GM18907 (cell line): Measurements from ENCODE around the gene TUBA1A.
"Not testable (repeated sequence)": the region's sequence is repeated elsewhere in the genome, so short reads cannot be mapped to it uniquely, and the experiment has no call there.

ENCODE experiments used
- ATAC-seq: cut with Tn5 transposase; IDR thresholded peaks from one replicate; pipeline ENCODE4 v1.9.1; 2021; ENCODE audit warnings: mild to moderate bottlenecking, moderate library complexity; ENCODE audit not compliant: unreplicated experiment

The TUBA1A gene

DNA sequence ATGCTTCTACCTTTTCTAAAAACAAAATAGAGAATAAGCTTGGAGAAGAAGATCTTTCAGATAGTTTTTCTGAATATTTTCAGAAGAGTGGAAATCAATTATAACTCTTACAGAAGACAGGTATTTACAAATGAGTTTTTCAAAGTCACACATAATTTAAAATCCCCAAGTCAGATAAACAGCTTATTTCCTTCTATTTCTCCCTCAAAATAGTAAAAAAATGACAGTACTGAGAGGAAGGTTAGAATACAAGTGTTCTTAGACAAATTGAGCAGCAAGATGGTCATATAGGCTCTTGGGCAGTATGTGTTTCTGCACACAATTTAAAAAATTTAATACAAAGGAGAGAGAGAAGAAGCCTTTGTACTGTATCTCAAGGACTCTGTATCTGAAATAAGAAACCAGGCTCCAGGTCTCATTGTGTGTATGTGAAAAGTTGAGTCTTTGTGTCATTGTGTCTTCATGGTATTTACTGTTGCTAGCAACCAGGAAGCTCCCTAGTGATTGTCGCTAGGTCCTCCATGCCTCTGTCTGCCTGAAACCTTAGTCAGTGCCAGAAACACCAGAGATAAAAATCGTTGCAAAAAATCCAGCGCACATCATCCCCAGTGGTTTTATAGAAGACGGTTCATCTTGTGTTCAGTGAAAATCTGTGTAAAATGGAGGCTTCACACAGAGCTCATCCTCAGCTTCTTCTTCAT is 12.9 kb upstream of the TUBA1A start:
- no peak for ATAC-seq

DNA sequence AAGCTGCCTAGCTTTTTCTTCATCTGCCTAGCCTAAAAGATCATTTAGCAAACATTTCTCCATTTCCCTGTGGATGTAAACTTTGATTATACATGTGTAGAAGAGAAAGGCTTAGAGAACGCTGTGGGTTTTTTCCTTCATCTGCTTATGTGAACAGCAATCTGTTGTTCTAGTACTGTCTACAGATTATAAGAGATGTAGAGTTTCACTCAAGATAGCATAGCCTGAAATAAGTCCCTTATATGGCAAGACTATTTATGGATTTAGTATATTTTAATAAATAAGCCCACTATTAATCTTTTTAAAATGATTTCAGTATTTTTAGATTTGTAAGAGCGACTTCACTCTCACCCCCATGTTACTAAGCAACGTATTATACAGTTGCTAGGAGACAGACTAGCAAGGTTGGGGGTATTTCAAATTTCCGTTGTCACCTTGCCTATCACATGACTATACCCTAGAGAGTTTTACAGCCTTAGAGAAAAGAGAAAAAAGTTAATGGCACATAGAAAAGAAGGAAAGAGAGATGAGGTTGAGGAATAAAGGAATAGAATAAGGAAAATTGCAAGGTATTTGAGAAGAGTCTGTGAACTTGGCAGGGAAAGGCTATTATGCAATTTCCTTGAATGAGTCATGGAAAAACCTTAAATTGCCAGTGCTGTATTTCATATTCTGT is 12.2 kb upstream of the TUBA1A start:
- ATAC-seq = no peak

DNA sequence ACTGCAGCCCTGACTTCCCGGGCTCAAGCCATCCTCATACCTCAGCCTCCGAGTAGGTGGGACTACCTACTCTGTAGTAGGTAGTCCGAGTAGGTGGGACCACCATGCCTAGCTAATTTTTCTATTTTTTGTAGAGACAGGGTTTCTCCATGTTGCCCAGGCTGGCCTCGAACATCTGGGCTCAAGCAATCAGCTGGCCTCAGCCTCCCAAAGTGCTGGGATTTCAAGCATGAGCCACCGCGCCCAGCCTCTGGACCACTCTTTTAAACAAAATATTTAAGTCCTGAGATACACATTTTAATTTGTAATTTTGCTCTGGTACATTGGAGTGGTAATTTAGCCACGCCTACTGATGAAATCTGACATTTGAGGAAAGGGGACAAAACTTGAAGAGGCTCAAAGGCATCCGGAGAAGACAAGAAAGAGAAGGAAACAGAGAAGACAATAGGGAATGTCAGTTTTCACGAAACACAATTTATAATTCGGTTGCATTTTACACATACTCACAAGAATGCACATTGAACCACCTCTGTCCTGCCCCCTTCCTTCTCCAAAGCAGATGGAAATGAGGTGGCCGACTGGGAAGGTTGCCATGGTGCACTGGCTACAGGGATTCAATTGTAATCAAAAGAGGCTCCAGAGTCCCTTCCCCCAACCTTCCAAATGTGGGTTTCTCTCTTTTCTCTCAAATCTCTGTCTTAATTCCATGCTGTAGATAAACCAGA is 9.7 kb upstream of the TUBA1A start:
- no peak for ATAC-seq

DNA sequence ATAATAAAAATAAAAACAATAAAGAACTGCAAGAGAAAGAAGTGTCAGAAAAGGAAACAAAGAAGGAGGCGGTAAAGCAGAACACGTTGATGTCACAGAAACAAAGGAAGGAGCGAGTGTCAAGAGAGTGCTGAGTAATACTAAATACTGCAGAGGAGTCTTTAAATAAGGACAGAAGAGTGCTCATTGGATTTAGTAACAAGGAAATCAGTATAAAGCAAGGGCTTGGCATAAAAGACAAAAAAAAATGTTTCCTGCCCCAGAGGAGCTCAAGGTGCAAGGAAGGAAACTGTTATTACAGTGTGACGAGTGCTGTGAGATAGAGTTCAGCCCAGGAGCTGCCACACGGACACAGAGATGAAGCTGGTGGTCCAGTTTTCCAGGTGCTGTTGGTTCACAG is 8.4 kb upstream of the TUBA1A start:
- ATAC-seq = no peak

DNA sequence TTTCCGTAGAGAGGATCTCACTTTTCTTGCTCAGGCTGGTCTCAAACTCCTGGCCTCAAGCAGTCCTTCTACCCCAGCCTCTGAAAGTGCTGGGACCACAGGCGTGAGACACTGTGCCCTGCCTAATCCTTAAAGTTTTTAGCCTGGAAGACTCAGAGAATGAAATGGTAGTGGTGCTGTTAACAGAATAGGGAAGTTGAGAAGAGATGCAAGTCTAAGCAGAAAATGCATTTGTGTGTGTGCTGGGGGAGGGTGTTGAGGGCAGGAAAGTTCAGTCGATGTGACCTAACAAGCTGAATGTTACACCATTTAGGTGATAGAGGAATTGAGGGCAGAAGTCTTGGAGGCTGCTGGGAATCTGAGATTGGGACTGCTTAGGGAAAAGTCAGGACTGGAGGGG is 6.9 kb upstream of the TUBA1A start:
- no peak for ATAC-seq

DNA sequence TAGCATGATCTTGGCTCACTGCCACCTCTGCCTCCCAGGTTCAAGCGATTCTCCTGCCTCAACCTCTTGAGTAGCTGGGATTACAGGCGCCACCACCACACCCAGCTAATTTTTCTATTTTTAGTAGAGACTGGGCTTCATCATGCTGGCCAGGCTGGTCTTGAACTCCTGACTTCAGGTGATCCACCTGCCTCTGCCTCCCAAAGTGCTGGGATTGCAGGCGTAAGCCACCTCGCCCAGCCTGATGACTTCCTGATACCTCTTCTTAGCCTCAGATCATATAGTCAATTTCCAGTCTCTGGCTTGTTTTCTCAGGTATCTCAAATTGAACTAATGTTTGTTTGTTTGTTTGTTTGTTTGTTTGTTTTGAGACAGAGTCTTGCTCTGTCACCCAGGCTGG is 4.9 kb upstream of the TUBA1A start:
- ATAC-seq = not testable (repeated sequence)

DNA sequence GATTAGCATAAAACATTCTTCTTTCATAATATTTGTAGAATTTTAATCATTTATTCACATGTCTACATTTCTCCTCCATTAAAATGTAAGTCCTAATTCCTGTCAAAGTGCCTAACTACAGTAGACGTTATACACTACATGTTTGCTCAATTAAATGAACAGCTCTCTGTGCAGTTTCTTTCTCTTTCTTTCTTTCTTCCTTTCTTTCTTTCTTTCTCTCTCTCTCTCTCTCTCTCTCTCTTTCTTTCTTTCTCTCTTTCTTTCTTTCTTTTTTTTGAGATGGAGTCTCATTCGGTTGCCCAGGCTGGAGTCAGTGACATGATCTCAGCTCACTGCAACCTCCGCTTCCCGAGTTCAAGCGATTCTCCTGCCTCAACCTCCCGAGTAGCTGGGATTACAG is 2.6 kb upstream of the TUBA1A start:
- ATAC-seq = not testable (repeated sequence)

DNA sequence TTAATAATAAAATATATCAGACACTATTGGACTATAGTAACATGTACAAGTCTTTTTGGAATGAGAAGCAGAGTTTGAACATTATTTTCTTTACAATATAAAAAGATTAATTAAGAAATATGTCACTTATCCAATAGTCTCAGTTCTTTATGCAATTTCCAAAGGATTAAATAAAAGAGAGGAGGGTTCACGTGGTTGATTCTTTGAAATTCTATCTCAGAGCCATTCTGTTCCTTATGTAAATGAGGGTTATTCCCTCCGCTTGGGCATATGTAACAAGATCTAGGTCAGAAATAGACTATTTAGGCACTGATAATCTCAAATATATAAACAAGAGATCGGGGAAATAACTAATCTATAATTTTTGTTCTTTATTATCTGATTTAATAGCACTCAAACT is 2.1 kb upstream of the TUBA1A start:
- ATAC-seq = no peak

DNA sequence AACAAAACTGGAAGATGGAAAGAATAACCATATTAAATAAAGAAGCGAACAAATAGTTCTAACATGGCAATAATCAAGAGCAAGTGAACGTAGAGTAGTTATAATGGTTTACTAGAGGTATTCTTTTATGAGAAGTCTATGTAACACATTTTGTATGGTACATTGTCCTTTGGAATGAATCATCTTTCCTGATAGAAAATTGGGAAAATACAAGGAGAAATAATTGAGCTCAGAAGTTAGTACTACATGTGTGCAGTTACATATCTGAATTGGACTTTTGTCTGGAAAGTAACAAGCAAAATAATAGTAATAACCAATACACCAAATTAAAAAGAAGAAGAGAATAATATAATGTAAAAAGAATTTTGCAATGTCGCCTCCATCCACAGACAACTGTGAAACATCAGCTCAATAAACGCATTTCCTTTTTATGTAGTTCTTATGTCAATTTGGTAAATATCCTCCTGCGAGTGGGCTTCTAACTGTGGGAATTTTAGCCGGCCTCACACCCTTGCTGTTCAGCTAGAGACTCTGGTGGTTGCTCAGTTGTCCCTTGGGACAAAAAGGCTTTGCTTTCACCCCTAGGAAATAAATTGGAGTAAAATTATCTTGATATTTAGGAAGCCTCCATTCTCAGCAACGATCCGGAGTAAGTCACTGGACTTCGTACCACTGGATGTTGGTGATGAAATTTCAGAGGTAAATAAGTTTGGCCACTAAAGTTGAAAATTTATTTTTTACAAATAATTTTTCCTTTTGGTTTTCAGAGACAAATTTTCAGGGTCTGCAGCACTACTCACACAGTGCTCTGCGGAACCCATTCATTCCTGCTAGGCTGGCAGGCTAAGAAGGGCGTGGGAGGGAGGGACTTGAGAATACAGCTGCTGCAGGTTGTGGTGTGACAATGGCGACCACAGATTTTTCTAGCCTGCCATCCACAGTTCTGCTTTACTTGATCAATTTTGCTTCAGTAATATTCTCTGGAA is 1.1 kb upstream of the TUBA1A start:
- no peak for ATAC-seq

DNA sequence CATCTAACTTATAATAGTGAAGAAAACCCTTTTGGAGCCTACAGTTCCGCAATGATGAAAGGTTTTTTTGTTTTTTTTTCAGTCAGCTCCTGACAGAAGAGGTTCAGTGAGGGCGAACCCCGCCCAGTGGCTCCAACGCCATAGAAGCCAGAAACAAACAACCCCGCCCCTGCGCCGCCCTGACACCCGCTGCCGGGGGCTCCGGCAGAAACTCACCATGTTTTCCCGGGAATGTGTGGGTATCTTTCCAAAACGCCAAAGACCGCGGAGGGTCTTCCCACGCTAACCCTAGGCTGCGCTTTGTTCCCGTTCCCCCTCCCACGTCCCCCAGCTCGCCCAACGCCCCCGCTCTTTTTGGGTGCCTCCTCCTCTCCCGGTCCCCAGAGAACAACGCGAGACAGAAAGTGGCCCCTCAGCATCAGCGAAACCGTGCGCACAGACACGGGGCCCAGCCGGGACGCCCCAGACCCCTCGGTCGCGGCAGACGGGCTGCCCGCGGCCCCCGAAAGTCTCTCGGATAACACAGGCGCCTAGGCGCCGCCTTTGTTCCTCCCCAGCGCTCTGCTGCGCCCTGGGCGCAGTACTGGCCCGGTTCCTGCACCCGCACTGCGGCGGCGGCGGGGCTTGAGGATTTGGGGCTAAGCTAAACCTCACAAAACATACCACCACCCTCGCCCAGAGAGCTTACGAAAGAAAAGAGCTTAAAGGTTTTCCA is 522 bp downstream of the TUBA1A start:
- ATAC-seq = peak; percentile 44

DNA sequence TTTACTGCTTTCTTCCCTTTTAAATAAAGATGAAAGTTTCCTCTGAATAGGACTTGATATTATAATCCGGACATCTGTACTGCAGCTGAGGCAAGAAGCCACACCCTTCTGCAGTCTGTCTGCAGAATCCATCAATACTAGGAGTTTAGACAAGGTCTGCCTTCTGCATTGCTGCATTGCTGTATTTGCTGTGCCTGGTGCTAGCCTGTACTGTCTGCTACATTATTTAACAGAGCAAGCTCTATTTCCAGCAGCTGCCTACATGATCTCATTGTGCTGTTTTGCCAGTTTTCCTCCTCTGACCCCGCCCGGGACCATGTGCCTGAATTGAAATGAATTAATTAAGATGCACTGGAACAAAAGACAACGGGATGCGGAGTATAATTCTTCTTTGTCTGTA is 1.7 kb downstream of the TUBA1A start:
- no peak for ATAC-seq

DNA sequence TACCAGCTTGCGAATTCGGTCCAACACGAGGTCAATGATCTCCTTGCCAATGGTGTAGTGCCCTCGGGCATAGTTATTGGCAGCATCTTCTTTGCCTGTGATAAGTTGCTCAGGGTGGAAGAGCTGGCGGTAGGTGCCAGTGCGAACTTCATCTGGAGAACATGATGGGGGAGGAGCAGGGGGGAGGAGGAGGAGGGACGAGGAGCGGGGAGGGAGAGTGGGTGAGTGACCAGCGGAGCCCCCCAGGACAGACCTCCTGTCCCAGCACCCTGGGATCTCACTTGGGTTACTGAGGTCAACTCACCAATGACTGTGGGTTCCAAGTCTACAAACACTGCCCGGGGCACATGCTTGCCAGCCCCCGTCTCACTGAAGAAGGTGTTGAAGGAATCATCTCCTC is 2.6 kb downstream of the TUBA1A start:
- ATAC-seq = not testable (repeated sequence)

DNA sequence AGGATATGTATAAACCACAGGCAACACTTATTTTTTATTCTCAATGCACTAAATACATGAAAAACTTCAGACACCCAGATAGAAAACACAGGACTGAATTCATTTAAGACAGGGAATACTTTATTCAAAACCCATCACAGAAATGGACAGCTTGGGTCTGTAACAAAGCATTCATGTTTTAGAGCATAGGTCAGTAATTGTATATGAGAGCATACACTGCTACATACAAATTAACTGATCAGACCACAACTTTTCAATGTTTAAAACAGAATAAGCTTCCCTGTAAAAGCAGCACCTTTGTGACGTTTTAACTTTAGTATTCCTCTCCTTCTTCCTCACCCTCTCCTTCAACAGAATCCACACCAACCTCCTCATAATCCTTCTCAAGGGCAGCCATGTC is 4.2 kb downstream of the TUBA1A start:
- not testable (repeated sequence) for ATAC-seq

DNA sequence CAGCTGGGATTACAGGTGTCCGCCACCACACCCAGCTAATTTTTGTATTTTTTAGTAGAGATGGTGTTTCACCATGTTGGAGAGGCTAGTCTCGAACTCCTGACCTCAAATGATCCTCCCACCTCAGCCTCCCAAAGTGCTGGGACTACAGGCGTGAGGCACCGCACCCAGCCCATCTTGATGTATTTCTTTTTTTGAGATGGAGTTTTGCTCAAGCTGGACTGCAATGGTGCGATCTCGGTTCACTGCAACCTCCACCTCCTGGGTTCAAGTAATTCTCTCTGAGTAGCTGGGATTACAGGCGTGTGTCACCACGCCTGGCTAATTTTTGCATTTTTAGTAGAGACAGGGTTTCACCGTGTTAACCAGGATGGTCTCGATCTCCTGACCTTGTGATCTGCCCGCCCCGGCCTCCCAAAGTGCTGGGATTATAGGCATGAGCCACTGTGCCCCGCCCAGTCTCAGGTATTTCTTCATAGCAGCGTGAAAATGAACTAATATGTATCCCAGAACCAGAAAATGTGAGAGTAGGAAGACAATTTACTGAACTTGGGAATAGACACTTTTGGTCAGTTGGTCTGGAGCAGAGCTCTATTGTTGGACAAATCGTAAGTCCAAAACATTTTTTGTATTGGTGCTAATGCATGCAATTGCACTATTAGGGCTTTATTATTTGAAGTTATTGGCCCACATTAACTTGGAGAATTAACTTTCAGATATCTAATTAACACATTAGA is 5.5 kb downstream of the TUBA1A start:
- ATAC-seq = not testable (repeated sequence)

DNA sequence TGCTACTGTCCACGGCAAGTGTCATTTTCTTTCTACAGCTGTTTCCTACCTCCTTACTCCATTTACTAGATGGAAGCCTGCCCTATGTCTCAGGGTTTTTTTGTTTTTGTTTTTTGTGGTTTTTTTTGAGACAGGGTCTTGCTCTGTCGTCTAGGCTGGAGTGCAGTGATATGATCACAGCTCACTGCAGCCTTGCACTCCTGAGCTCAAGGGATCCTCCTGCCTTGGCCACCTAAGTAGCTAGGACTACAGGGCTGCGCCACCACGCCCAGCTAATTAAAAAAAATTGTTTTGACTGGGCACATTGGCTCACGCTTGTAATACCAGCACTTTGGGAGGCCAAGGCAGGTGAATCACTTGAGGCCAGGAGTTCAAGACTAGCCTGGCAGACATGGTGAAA is 14.7 kb downstream of the TUBA1A start:
- no peak for ATAC-seq

DNA sequence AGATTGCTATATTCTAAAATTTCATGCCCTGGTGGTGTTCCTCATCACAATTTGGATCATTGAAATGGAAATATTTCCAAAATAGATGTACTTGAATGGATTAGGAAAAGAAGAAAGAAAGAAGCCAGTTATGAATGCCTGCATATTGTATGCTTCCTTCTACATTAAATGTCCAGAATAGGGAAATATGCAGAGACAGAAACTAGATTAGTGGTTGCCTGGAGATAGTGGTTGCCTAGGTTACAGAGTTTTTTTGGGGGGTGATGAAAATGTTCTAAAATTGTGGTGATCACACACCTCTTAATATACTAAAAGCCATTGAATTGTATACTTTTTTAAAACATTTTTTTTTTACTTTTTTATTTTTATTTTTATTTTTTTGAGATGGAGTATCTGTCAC is 18.0 kb downstream of the TUBA1A start:
- no peak for ATAC-seq

DNA sequence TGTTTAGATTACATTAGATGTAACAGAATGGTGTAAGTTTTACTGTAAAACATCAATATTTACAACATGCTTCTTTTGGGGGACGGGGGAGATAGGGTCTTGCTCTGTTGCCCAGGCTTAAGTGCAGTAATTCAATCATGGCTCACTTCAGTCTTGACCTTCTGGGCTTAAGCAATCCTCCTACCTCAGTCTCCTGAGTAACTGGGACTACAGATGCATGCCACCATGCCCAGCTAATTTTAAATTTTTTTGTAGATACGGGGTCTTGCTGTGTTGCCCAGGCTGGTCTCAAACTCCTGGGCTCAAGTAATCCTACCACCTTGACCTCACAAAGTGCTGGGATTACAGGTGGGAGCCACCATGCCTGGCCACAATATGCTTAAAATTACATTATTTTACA is 23.8 kb downstream of the TUBA1A start:
- ATAC-seq = no peak

DNA sequence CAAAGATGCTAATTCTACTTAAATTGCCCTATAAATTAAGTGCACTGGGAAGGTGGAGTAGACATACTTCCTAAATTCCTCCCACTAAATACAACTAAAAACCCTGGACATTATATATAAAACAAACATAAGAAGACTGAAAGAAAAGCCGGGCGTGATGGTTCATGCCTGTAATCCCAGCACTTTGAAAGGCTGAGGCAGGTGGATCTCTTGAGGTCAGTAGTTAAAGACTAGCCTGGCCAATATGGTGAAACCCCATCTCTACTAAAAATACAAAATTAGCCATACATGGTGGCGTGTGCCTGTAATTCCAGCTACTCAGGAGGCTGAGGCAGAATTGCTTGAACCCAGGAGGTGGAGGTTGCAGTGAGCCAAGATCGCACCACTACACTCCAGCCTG is 27.0 kb downstream of the TUBA1A start:
- ATAC-seq = not testable (repeated sequence)

DNA sequence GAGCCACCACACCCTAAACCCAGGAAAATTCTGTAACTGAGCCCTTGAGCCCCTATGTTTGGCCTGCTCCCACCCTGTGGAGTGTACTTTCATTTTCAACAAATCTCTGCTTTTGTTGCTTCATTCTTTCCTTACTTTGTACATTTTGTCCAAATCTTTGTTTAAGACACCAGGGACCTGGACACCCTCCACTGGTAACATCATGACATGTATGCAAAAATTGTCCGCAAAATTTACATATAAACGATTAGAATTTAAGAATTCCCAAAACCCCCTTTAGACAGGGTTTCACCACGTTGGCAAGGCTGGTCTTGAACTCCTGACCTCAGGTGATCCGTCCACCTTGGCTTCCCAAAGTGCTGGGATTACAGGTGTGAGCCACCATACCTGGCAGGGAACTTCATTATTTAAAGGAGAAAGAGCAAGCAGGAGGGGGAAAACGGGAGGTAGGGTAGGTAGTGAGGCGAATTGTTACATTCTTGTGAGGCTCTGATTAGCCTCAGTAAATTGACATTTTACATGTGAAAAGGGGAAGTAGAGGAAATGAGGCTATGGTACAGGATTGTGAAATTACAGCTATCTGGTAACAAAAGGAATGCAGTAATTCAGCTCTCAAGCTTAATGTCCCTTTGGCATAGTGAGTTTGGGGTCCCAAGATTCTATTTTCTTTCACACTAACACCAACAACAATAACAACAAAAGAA is 27.6 kb downstream of the TUBA1A start:
- ATAC-seq = no peak
